Measurements from ENCODE around the gene TTLL10. TPM values are rescaled to one million over a fixed set of nuclear protein-coding genes. Genes with fewer than 3 reads are reported as not detected.

TTLL10 gene
- polyA plus RNA-seq, 2 of the 4 experiments (the other 2 are of a cell fraction) = not detected

- Histone ChIP-seq H3K4me3 (no peak overlapping the region; the same call in 2 of the 3 replicates), H3K27ac (peak overlapping the region; percentile 57 to 89), H3K4me1 (peaks cover 14% of the 10 kb centered on the region; the same call in 2 of the 3 replicates), H3K9me3 (no peaks in the 10 kb centered on the region), H3K4me2 (peak overlapping the region; percentile 54)
- no peak for TF ChIP-seq CTCF (IDR thresholded peaks at IDR 0.05)
- TF ChIP-seq MAX (IDR thresholded peaks at IDR 0.05) = peak; percentile 43; the same call in 1 of the 2 replicates
- no peak for TF ChIP-seq ELK1 (IDR thresholded peaks at IDR 0.05; ENCODE audit: low read depth, low read length)
- peak; percentile 28; the same call in 1 of the 2 replicates for TF ChIP-seq E2F6 (IDR thresholded peaks at IDR 0.05; ENCODE audit: borderline replicate concordance, low read depth)
- FAIRE-seq (no peak), DNase-seq (ENCODE audit: low read depth in 1 of 2, low spot score in 1 of 2) (peak; percentile 29 to 47), ATAC-seq (peak; percentile 57 to 60; a peak in 4 of 6 replicates)
- ChIA-PET CTCF (interaction anchor here (2.1 kb wide), 1 partner anchor 43 kb away, joined by 9 read pairs; no protein-coding TSS in a partner anchor), POLR2A (interaction anchor here (0.8 kb wide), 1 partner anchor 8 kb away, joined by 5 read pairs; no protein-coding TSS in a partner anchor)
- 40% methylated on average over 22 of the region's 48 CpGs for WGBS (ENCODE audit: missing lambda C conversion rate)
Observed at GRCh38 chr1:1164701-1165451, 8.8 kb upstream of the TTLL10 start.

- no peak for DNase-seq (ENCODE audit: low read depth in 1 of 2, low spot score in 1 of 2)
- peak overlapping the region; percentile 54 for H3K4me2 ChIP-seq
- FAIRE-seq = no peak
- peak in 1 of 2 experiments; percentile 5; a peak in 1 of 6 replicates for ATAC-seq
- ChIA-PET POLR2A (interaction anchor here (0.8 kb wide), 1 partner anchor 8 kb away, joined by 5 read pairs; no protein-coding TSS in a partner anchor), CTCF (interaction anchor here (2.1 kb wide), 1 partner anchor 43 kb away, joined by 9 read pairs; no protein-coding TSS in a partner anchor)
- TF ChIP-seq TP53 (CRISPR knock-in tag; IDR thresholded peaks at IDR 0.05) = no peak
- 81% methylated on average over 5 of the region's 12 CpGs for WGBS (ENCODE audit: missing lambda C conversion rate)
- peaks cover 14% of the 10 kb centered on the region; the same call in 2 of the 3 replicates for H3K4me1 ChIP-seq
- no peaks in the 10 kb centered on the region for H3K9me3 ChIP-seq
- no peak overlapping the region; the same call in 2 of the 3 replicates for H3K4me3 ChIP-seq
- H3K27ac ChIP-seq = peak overlapping the region; percentile 57 to 89; a peak in 5 of 6 replicates
Observed at GRCh38 chr1:1165485-1165884, 8.2 kb upstream of the TTLL10 start.

- no peak for TF ChIP-seq ATOH8 (CRISPR knock-in tag; IDR thresholded peaks at IDR 0.05; ENCODE audit: low read depth)
- no peak for TF ChIP-seq CHD4 (IDR thresholded peaks at IDR 0.05; ENCODE audit: borderline replicate concordance)
- no peak for TF ChIP-seq PHF8 (IDR thresholded peaks at IDR 0.05; ENCODE audit: borderline replicate concordance, low read depth)
- TF ChIP-seq ZC3H11A (IDR thresholded peaks at IDR 0.05) = no peak
- ChIA-PET POLR2A (interaction anchor here (0.8 kb wide), 1 partner anchor 9 kb away, joined by 5 read pairs; no protein-coding TSS in a partner anchor), CTCF (no interaction called here)
- H3K9me3 ChIP-seq = no peaks in the 10 kb centered on the region
- H3K27ac ChIP-seq = peak overlapping the region in 1 of 2 experiments; percentile 89; a peak in 2 of 6 replicates
- H3K4me2 ChIP-seq = peak overlapping the region; percentile 54; the same call in 1 of the 3 replicates
- DNase-seq (ENCODE audit: low read depth in 1 of 2, low spot score in 1 of 2) = no peak
- H3K4me1 ChIP-seq = peaks cover 14% of the 10 kb centered on the region; the same call in 2 of the 3 replicates
- no peak for FAIRE-seq
- ATAC-seq = no peak
- no peak overlapping the region for H3K4me3 ChIP-seq
- WGBS (ENCODE audit: missing lambda C conversion rate) = 91% methylated on average over 18 of the region's 23 CpGs
Observed at GRCh38 chr1:1165900-1166421, 7.7 kb upstream of the TTLL10 start.
